ENCODE data around the gene MYDGF. TPM values are rescaled to one million over a fixed set of nuclear protein-coding genes. Genes with fewer than 3 reads are reported as not detected.

MYDGF gene
- total RNA-seq, 4 donors from 2014 or later: 22.8 to 59.2 (median 42.8) TPM

DNA sequence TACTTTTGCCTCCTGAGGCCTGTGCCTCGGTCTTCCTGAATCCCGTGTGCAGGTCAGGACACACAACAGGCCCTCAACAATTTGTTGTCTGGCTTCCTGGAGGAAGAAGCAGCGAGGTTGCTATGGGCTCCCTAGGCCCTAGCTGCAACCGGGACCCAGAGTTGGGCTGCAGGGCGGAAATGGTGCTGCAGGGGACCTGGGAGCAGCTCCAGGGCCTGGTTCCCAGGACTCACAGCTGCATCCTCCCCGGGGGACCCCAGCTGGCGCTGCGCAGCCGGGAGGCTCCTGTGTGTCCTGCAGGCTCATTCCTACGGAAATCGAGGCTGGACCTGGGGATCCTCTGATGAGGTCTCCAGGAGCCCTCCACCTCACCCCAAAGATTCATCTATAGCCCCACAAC, 31.8 kb downstream of the MYDGF start:
- intact Hi-C loops (cut with DNase I): loop anchor here (5.0 kb wide), 2 partner anchors 61 to 81 kb away; partner anchors contain the start of gene SEMA6B
- H3K4me1 ChIP-seq: peaks cover 27 to 62% (median 56%) of the 10 kb centered on the region in 4 donors
- no peak for DNase-seq (ENCODE audit: extremely low spot score)

GRCh38 chr19:4636761-4637160, 33.4 kb downstream of the MYDGF start:
- H3K4me3 ChIP-seq: peak overlapping the region; percentile 55 to 61 (median 58)
- no peaks in the 10 kb centered on the region for H3K9me3 ChIP-seq
- peaks cover 0 to 8% (median 3%) of the 10 kb centered on the region in 4 donors for H3K27me3 ChIP-seq
- 68% methylated on average over 6 of the region's 8 CpGs for WGBS
- H3K4me1 ChIP-seq: peaks cover 27 to 59% (median 52%) of the 10 kb centered on the region in 4 donors
- intact Hi-C loops (cut with DNase I): loop anchor here (5.0 kb wide), 2 partner anchors 59 to 79 kb away; partner anchors contain the start of gene SEMA6B
- H3K27ac ChIP-seq (replicated peaks in 1 of 4): peak overlapping the region in 1 of 4 donors; percentile 4
- no peak for TF ChIP-seq CTCF (IDR thresholded peaks at IDR 0.05)
- no peak for TF ChIP-seq POLR2AphosphoS5 (IDR thresholded peaks at IDR 0.05)
- no peak for TF ChIP-seq POLR2A (IDR thresholded peaks at IDR 0.05; ENCODE audit: low read depth)
- TF ChIP-seq EP300 (IDR thresholded peaks at IDR 0.05): no peak
- no peak for DNase-seq (ENCODE audit: extremely low spot score)
- no peaks in the 10 kb centered on the region for H3K36me3 ChIP-seq

More for the DNA sequence above, 31.8 kb downstream of the MYDGF start:
- Histone ChIP-seq H3K27ac (replicated peaks in 1 of 4) (peak overlapping the region; percentile 71 to 83 (median 78)), H3K4me3 (no peak overlapping the region), H3K27me3 (peaks cover 0 to 8% (median 3%) of the 10 kb centered on the region in 4 donors), H3K9me3 (no peaks in the 10 kb centered on the region), H3K36me3 (no peaks in the 10 kb centered on the region)
- TF ChIP-seq EP300 (IDR thresholded peaks at IDR 0.05) (no peak), POLR2AphosphoS5 (IDR thresholded peaks at IDR 0.05) (no peak), CTCF (IDR thresholded peaks at IDR 0.05) (no peak), POLR2A (IDR thresholded peaks at IDR 0.05; ENCODE audit: low read depth) (no peak)
- 86% methylated on average over 7 of the region's 11 CpGs for whole genome bisulfite sequencing

GRCh38 chr19:4636151-4636717, 33.9 kb downstream of the MYDGF start:
- Histone ChIP-seq H3K27me3 (peaks cover 0 to 8% (median 3%) of the 10 kb centered on the region in 4 donors), H3K4me1 (peaks cover 23 to 54% (median 47%) of the 10 kb centered on the region in 4 donors), H3K27ac (replicated peaks in 1 of 4) (peak overlapping the region in 1 of 4 donors; percentile 4), H3K9me3 (no peaks in the 10 kb centered on the region), H3K4me3 (peak overlapping the region; percentile 55 to 61 (median 58)), H3K36me3 (no peaks in the 10 kb centered on the region)
- intact Hi-C loops (cut with DNase I): loop anchor here (5.0 kb wide), 2 partner anchors 59 to 79 kb away; partner anchors contain the start of gene SEMA6B
- no peak for DNase-seq (ENCODE audit: extremely low spot score)
- 2% methylated on average over 8 of the region's 43 CpGs for WGBS
- TF ChIP-seq CTCF (IDR thresholded peaks at IDR 0.05): peak in 2 of 3 experiments; percentile 85 to 95
- no peak for TF ChIP-seq POLR2AphosphoS5 (IDR thresholded peaks at IDR 0.05)

DNA sequence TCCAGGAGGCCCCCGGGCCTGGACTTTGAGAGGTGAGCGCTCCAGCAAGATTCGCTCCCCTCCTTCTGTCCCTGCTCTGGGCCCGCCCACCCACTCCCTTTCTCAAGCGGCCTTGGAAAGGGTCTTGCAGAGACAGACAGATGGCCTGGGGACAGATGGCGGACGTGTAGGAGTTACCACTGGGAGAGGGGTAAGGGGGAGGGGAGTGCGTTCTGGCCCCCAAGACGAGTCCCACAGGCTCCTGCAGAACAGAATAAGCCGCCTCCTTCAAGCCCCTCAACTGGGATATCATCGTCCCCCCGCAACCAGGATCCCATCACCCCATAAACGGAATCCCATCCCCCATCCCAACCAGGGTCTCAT, 34.4 kb downstream of the MYDGF start:
- 36% methylated on average over 13 of the region's 13 CpGs for WGBS
- no peaks in the 10 kb centered on the region for H3K9me3 ChIP-seq
- H3K27ac ChIP-seq (replicated peaks in 1 of 4): peak overlapping the region in 1 of 4 donors; percentile 4
- no peak for DNase-seq (ENCODE audit: extremely low spot score)
- H3K4me3 ChIP-seq: peak overlapping the region; percentile 55 to 61 (median 58)
- TF ChIP-seq EP300 (IDR thresholded peaks at IDR 0.05) (no peak), POLR2A (IDR thresholded peaks at IDR 0.05; ENCODE audit: low read depth) (no peak), CTCF (IDR thresholded peaks at IDR 0.05) (no peak), POLR2AphosphoS5 (IDR thresholded peaks at IDR 0.05) (no peak)
- H3K4me1 ChIP-seq: peaks cover 19 to 49% (median 42%) of the 10 kb centered on the region in 4 donors
- peaks cover 0 to 8% (median 3%) of the 10 kb centered on the region in 4 donors for H3K27me3 ChIP-seq
- H3K36me3 ChIP-seq: no peaks in the 10 kb centered on the region
- intact Hi-C loops (cut with DNase I): loop anchor here (5.0 kb wide), 2 partner anchors 58 to 78 kb away; partner anchors contain the start of gene SEMA6B

Data from esophagus muscularis mucosa (tissue), 4 donors.